GM13976 (cell line): ENCODE data around the gene NT5E.

Experiments
- DNase-seq: peaks from one replicate; pipeline ENCODE4 v3.0.0; 2012; ENCODE audit warnings: low spot score
- CTCF ChIP-seq: IDR thresholded peaks from 2 replicates; pipeline ENCODE4 v1.5.1; 2012; ENCODE audit warnings: borderline replicate concordance, mild to moderate bottlenecking; ENCODE audit not compliant: insufficient read depth; ENCODE audit errors: extremely low read depth, missing control alignments, control extremely low read depth
- in situ Hi-C: fragments of 300-500 bp; cut with MboI; formaldehyde crosslinking; loops from one replicate; pipeline ENCODE4 v1.12.0; 2022; ENCODE audit warnings: low sequenced_read_pairs, mixed read lengths, inconsistent platforms; ENCODE audit not compliant: unreplicated experiment

The NT5E gene

GRCh38 chr6:85493389-85493788 is 43.5 kb downstream of the NT5E start:
- TF ChIP-seq CTCF = no peak
- in situ Hi-C loops = no loop called here
- DNase-seq = no peak

- no peak for TF ChIP-seq CTCF
- DNase-seq = no peak
- in situ Hi-C loops = no loop called here
Measured at GRCh38 chr6:85494547-85495536, 45.0 kb downstream of the NT5E start.

- DNase-seq = no peak
- in situ Hi-C loops = no loop called here
- TF ChIP-seq CTCF = no peak
Measured at GRCh38 chr6:85496009-85496579, 46.2 kb downstream of the NT5E start.

GRCh38 chr6:85496856-85497255 is 47.0 kb downstream of the NT5E start:
- in situ Hi-C loops = no loop called here
- no peak for TF ChIP-seq CTCF
- DNase-seq = no peak

DNA sequence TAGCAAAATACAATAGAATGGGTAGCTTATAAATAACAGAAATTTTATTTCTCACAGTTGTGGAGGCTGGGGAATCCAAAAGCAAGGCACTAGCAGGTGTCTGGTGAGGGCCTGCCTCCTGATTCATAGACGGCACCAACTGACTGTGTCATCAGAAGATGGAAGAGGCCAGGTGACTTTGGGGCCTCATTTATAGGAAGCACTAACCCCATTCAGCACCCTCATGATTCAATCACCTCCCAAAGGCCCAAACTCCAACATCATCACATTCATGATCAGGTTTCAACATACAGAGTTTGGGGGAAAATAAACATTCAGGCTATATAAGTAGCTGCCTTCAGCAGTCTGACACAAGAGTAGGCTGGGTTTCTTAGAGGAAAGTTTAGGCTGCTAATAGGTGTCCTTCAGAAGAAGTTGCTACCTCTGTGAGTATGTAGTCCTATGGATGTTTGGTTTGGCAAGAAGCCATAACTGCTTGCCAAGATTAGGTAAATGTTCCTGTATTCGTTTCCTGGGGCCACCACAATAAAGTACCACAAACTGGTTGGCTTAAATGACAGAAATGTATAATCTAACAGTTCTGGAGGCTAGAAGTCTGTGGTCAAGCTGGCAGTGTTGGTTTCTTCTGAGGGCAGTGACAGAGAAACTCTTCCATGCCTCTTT is 48.8 kb downstream of the NT5E start:
- DNase-seq = no peak
- TF ChIP-seq CTCF = no peak
- in situ Hi-C loops = no loop called here

DNA sequence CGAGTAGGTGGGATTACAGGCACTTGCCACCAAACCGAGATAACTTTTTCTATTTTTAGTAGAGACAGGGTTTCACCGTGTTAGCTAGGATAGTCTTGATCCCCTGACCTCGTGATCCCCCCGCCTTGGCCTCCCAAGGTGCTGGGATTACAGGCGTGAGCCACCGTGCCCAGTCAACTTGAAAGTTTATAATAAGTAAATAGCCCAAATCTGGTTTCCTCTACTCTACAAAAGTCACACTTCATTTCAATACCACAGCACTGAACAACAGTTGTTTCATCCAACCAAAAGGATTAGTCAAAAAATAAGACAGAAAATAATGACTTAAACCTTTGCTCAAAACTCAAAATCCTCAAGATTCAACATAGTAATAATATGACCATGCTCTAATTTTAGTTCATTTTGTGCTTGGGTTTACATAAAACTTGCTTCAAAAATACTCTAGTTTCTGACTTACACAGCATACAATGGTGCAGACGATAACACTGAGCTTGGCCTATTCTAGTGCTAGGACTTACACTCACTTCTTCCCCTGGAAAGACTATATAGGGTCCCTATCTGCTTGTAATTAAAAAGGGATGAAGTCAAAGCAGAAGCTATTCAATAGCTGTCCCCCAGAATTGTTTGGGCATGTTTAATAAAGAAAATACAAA is 56.7 kb downstream of the NT5E start:
- in situ Hi-C loops = no loop called here
- DNase-seq = no peak
- TF ChIP-seq CTCF = no peak
